Large intestine (tissue), 3 donors: ENCODE measurements around the gene PPP1R15B. TPM values are rescaled to one million over a fixed set of nuclear protein-coding genes. Genes with fewer than 3 reads are reported as not detected.
A peak's percentile ranks its signal among the peaks of the same experiment; 100 is the strongest.

Experiments used
- DNase-seq, 2 donors: peaks; one replicate each; pipeline versions ENCODE4 v3.0.0 to v3.0.0-alpha.2; 2013
- H3K27ac ChIP-seq: one replicate; pipeline ENCODE4 v1.5.1; 2013; ENCODE audit warnings: low read length
- H3K27me3 ChIP-seq: 2 replicates; pipeline ENCODE4 v1.6.1; 2013; ENCODE audit warnings: low read length; ENCODE audit not compliant: control insufficient read depth, insufficient read depth
- H3K36me3 ChIP-seq: 2 replicates; pipeline ENCODE4 v1.6.1; 2013; ENCODE audit warnings: low read length; ENCODE audit not compliant: control insufficient read depth, insufficient read depth
- H3K4me1 ChIP-seq: one replicate; pipeline ENCODE4 v1.6.1; 2013; ENCODE audit warnings: low read length; ENCODE audit not compliant: control insufficient read depth, insufficient read depth
- H3K4me3 ChIP-seq: one replicate; pipeline ENCODE4 v1.5.1; 2013; ENCODE audit warnings: low read length
- H3K9me3 ChIP-seq: one replicate; pipeline ENCODE4 v1.6.1; 2013; ENCODE audit warnings: mild to moderate bottlenecking, low read depth, low read length, moderate library complexity; ENCODE audit not compliant: control insufficient read depth
- WGBS: methylation state at CpG from one replicate; pipeline ENCODE4 v1.1.5; 2013; ENCODE audit warnings: low lambda C conversion rate; ENCODE audit not compliant: insufficient coverage; 5-methylcytosine and 5-hydroxymethylcytosine counted together
- polyA plus RNA-seq: library from polyadenylated mRNA; unstranded; fragments of 120-200 nt; gene quantifications from one replicate; pipeline ENCODE4 v1.2.1, GENCODE V29; 2013

The PPP1R15B gene
- polyA plus RNA-seq, 1 donor, result 46.4 TPM

DNA sequence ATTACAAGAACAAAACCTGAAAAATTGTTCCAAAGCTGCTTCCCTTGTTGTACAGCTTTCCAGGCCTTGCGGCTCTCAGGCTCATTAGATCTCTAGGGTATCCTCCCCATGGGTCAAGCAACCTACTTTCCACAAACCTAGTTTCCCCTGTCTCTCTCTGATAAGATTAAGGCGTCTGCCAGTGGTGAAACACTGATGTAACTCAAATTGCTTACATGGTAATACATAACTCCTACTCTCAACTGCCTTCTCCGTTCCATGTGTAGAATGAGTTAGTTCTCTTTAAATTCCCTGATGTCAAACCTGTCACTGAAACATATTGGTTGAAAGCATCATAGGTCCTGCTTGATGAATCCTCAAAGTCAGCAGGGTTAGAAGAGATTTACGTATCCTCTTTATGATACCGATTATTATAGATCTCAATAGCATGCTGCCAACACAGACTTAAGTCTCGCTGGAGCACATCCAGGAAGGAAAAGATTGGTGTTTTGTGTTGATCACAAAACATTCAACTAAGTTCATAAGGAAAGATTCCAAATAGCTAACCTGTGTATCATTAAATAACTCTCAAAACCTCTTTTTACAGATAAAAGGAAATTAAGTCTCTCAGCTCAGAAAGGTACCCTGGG lies 10.6 kb downstream of the PPP1R15B start:
- H3K36me3 ChIP-seq, result peaks cover 47% of the 10 kb centered on the region
- H3K4me3 ChIP-seq, result no peak overlapping the region
- H3K27me3 ChIP-seq, result no peaks in the 10 kb centered on the region
- 100% methylated on average over 2 of the region's 6 CpGs for WGBS
- no peaks in the 10 kb centered on the region for H3K9me3 ChIP-seq
- H3K27ac ChIP-seq, result no peak overlapping the region
- no peak for DNase-seq
- peaks cover 6% of the 10 kb centered on the region for H3K4me1 ChIP-seq

GRCh38 chr1:204398197-204399125 lies 13.2 kb downstream of the PPP1R15B start:
- DNase-seq, result peak; percentile 88 to 91
- Histone ChIP-seq H3K4me3 (no peak overlapping the region), H3K27me3 (no peaks in the 10 kb centered on the region), H3K9me3 (no peaks in the 10 kb centered on the region), H3K27ac (peak overlapping the region; percentile 39), H3K4me1 (peaks cover 6% of the 10 kb centered on the region), H3K36me3 (peaks cover 28% of the 10 kb centered on the region)
- 60% methylated on average over 2 of the region's 7 CpGs for WGBS

- no CpG with 5 or more reads among the region's 4 CpGs for WGBS
- no peak for DNase-seq
Observed at GRCh38 chr1:204396015-204396583, 15.5 kb downstream of the PPP1R15B start.

GRCh38 chr1:204391629-204392028 lies 20.0 kb downstream of the PPP1R15B start:
- Histone ChIP-seq H3K4me3 (no peak overlapping the region), H3K9me3 (no peaks in the 10 kb centered on the region), H3K36me3 (no peaks in the 10 kb centered on the region), H3K27me3 (no peaks in the 10 kb centered on the region), H3K27ac (no peak overlapping the region), H3K4me1 (peaks cover 3% of the 10 kb centered on the region)
- no peak for DNase-seq

More at GRCh38 chr1:204396015-204396583, 15.5 kb downstream of the PPP1R15B start:
- peaks cover 6% of the 10 kb centered on the region for H3K4me1 ChIP-seq
- no peak overlapping the region for H3K27ac ChIP-seq
- H3K9me3 ChIP-seq, result no peaks in the 10 kb centered on the region
- no peak overlapping the region for H3K4me3 ChIP-seq
- peaks cover 18% of the 10 kb centered on the region for H3K36me3 ChIP-seq
- no peaks in the 10 kb centered on the region for H3K27me3 ChIP-seq

DNA sequence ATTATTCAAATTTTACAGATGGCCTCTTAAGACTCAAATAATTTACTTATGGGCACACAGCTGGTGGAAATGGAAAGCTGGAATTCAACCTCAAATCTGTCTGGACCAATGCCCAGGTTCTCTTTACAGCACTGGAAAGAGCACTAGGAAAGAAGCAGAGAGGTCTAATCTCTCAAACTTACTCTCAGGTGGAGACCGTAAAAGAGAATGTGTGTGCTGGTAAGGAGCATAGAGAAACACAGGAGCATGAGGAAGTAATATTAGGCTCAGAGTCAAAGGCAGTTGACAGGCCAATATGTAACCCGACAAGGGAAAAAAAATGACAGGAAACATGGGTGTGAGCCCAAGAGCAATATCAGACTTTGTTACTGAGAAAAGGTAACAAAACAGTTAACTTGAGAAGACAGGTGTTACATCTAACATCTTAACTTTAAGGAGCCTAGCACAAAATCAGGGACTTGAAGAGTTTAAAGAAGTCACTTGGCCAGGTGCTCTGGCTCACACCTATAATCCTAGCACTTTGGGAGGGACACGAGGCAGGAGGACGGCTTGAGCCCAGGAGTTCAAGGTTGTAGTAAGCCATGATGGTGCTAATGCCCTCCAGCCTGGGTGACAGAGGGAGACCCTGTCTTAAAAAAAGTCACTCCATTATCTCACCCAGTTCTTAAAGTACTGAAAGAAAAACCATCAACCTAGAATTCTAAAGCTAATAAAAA lies 20.7 kb downstream of the PPP1R15B start:
- Histone ChIP-seq H3K9me3 (no peaks in the 10 kb centered on the region), H3K36me3 (no peaks in the 10 kb centered on the region), H3K4me3 (no peak overlapping the region), H3K27ac (peak overlapping the region; percentile 8), H3K4me1 (peaks cover 3% of the 10 kb centered on the region), H3K27me3 (no peaks in the 10 kb centered on the region)
- peak in 1 of 2 donors; percentile 67 for DNase-seq
- no CpG with 5 or more reads among the region's 4 CpGs for WGBS

DNA sequence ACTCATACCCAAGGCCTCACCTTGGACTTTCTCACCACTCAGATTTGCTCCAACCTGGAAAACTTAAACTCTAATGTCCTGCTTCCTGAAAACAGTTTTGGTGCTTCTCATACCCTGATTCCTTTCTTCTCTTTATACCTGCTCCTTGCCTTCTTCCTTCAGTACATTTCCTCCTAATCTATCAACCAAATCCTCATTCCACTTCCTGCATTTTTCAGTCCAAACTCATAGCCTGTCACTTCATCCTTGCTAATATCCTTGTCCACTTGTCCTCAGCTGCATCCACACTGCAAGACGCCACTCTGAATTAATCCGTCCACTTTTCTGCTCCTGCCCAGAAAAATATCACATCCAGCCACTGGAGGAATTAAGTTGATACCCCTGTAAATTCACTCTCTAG lies 25.9 kb downstream of the PPP1R15B start:
- Histone ChIP-seq H3K27me3 (no peaks in the 10 kb centered on the region), H3K36me3 (no peaks in the 10 kb centered on the region), H3K27ac (no peak overlapping the region), H3K4me1 (peaks cover 8% of the 10 kb centered on the region), H3K4me3 (no peak overlapping the region), H3K9me3 (no peaks in the 10 kb centered on the region)
- no CpG with 5 or more reads among the region's 2 CpGs for WGBS
- DNase-seq, result no peak

DNA sequence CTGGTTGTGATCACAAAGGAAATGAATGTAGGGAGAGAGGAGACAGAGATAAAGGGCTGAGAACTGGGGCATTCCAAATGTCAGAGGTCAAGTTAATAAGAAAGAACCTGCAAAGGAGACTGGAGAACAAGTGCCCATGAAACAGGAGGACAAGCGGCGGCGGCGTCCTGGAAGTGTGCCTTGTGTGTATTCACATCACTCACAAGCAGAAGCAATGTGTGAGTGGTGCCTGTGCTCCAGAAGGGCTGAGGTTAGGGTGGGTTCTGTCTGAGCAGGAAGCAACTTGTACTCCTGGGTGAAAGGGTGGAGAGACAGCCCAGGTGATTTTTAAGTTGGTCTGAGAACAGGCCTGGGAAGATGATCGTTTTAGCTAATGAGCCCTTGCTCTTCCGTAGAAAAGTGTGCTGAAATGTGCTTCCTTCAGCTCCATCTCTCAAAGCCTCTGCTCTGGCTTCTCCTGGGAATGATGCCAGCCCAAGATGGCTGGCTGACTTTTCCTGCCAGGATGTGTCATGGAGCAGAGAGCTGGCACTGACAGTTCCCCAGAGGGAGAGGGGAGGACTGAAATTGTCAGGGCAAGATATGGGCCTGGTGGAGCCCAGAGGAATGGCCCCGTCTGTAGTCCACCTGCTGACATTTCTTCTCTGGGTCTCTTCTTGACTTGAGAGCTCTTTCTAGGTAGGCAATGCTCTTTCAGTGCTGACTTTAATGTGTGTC lies 26.8 kb downstream of the PPP1R15B start:
- peaks cover 6% of the 10 kb centered on the region for H3K4me1 ChIP-seq
- no peak overlapping the region for H3K27ac ChIP-seq
- WGBS, result no CpG with 5 or more reads among the region's 7 CpGs
- no peaks in the 10 kb centered on the region for H3K9me3 ChIP-seq
- H3K27me3 ChIP-seq, result no peaks in the 10 kb centered on the region
- DNase-seq, result no peak
- H3K4me3 ChIP-seq, result no peak overlapping the region
- no peaks in the 10 kb centered on the region for H3K36me3 ChIP-seq

- WGBS, result 67% methylated on average over 3 of the region's 5 CpGs
- Histone ChIP-seq H3K9me3 (no peaks in the 10 kb centered on the region), H3K4me3 (no peak overlapping the region), H3K4me1 (peaks cover 14% of the 10 kb centered on the region), H3K27me3 (peaks cover 1% of the 10 kb centered on the region), H3K27ac (no peak overlapping the region), H3K36me3 (no peaks in the 10 kb centered on the region)
- DNase-seq, result no peak
Observed at GRCh38 chr1:204383163-204383904, 28.3 kb downstream of the PPP1R15B start.

GRCh38 chr1:204382714-204383083 lies 28.9 kb downstream of the PPP1R15B start:
- no peak for DNase-seq
- Histone ChIP-seq H3K4me3 (no peak overlapping the region), H3K27ac (no peak overlapping the region), H3K27me3 (peaks cover 8% of the 10 kb centered on the region), H3K4me1 (peaks cover 14% of the 10 kb centered on the region), H3K9me3 (no peaks in the 10 kb centered on the region), H3K36me3 (no peaks in the 10 kb centered on the region)
- WGBS, result no CpG with 5 or more reads among the region's 2 CpGs
